Activated CD4-positive, alpha-beta T cell treated with anti-CD3 and anti-CD28 coated beads, Interleukin-2, amount 10 ng/mL, durations not matched to agents 7 days and 5 days (primary cell): ENCODE measurements around the gene EMILIN1. TPM values are rescaled to one million over a fixed set of nuclear protein-coding genes. Genes with fewer than 3 reads are reported as not detected.
"Not testable (repeated sequence)": the region's sequence is repeated elsewhere in the genome, so short reads cannot be mapped to it uniquely, and the experiment has no call there.

Experiments used
- CTCF ChIA-PET: fragments of 350-600 bp; sonication (Branson Sonifier 250); formaldehyde crosslinking; loops from one replicate; lab custom pipeline; 2021; ENCODE audit warnings: antibody characterized with exemption; lab: Charles Lee
- POLR2A ChIA-PET: fragments of 350-600 bp; sonication (Branson Sonifier 250); formaldehyde crosslinking; loops from one replicate; lab custom pipeline; 2021; ENCODE audit warnings: antibody characterized with exemption; lab: Charles Lee
- DNase-seq: peaks from one replicate; pipeline ENCODE4 v3.0.0-alpha.2; 2020
- H3K27ac Mint-ChIP-seq: one replicate; pipeline ENCODE4 v1.8.0; 2021; ENCODE audit warnings: mild to moderate bottlenecking, moderate library complexity, mixed read lengths
- H3K27me3 Mint-ChIP-seq: one replicate; pipeline ENCODE4 v1.8.0; 2021; ENCODE audit warnings: mixed read lengths
- H3K36me3 Mint-ChIP-seq: one replicate; pipeline ENCODE4 v1.8.0; 2021; ENCODE audit warnings: low read depth, mixed read lengths
- H3K4me1 Mint-ChIP-seq: one replicate; pipeline ENCODE4 v1.8.0; 2021; ENCODE audit warnings: mixed read lengths
- H3K4me3 Mint-ChIP-seq: one replicate; pipeline ENCODE4 v1.8.0; 2021; ENCODE audit warnings: mild to moderate bottlenecking, moderate library complexity, mixed read lengths
- H3K9me3 Mint-ChIP-seq: one replicate; pipeline ENCODE4 v1.8.0; 2021; ENCODE audit warnings: mixed read lengths
- total RNA-seq, 2 experiments: library from RNA; stranded (reverse); gene quantifications; one replicate each; pipeline ENCODE4 v1.2.3, GENCODE V29; 2021

EMILIN1 gene
- total RNA-seq, 2 experiments from 2014 or later, result 0.56 to 0.64 TPM

GRCh38 chr2:27073782-27074181 lies 4.6 kb upstream of the EMILIN1 start:
- H3K27me3 Mint-ChIP-seq, result peaks cover 2% of the 10 kb centered on the region
- CTCF ChIA-PET, result interaction anchor here (1.1 to 8.7 kb wide), 6 partner anchors 8 to 283 kb away, joined by 3 to 44 read pairs (median 8); partner anchors contain the start of genes AGBL5, GTF3C2 and KHK
- no peaks in the 10 kb centered on the region for H3K9me3 Mint-ChIP-seq
- no peak overlapping the region for H3K4me3 Mint-ChIP-seq
- peaks cover 72% of the 10 kb centered on the region for H3K4me1 Mint-ChIP-seq
- H3K36me3 Mint-ChIP-seq, result peaks cover 24% of the 10 kb centered on the region
- POLR2A ChIA-PET, result interaction anchor here (0.6 kb wide), 1 partner anchor 23 kb away, joined by 3 read pairs; no protein-coding TSS in a partner anchor
- DNase-seq, result no peak
- peak overlapping the region; percentile 68 for H3K27ac Mint-ChIP-seq

GRCh38 chr2:27074738-27075565 lies 3.5 kb upstream of the EMILIN1 start:
- peak overlapping the region; percentile 31 for H3K4me3 Mint-ChIP-seq

GRCh38 chr2:27075566-27075871 lies 2.9 kb upstream of the EMILIN1 start:
- H3K9me3 Mint-ChIP-seq, POLR2A ChIA-PET, DNase-seq, H3K36me3 Mint-ChIP-seq, H3K27me3 Mint-ChIP-seq: not testable (repeated sequence)
- Mint-ChIP-seq H3K4me1 (peaks cover 62% of the 10 kb centered on the region), H3K27ac (peak overlapping the region; percentile 93), H3K4me3 (peak overlapping the region; percentile 31)
- CTCF ChIA-PET, result interaction anchor here (0.6 to 3.2 kb wide), 3 partner anchors 22 to 315 kb away, joined by 3 to 11 read pairs (median 4); no protein-coding TSS in a partner anchor

More at GRCh38 chr2:27074738-27075565, 3.5 kb upstream of the EMILIN1 start:
- Mint-ChIP-seq H3K27me3 (peaks cover 2% of the 10 kb centered on the region), H3K9me3 (no peaks in the 10 kb centered on the region), H3K36me3 (peaks cover 12% of the 10 kb centered on the region), H3K27ac (peak overlapping the region; percentile 93), H3K4me1 (peaks cover 62% of the 10 kb centered on the region)
- peak; percentile 59 for DNase-seq
- ChIA-PET CTCF (interaction anchor here (0.5 to 8.7 kb wide), 7 partner anchors 7 to 595 kb away, joined by 3 to 44 read pairs (median 4); partner anchors contain the start of gene KHK), POLR2A (interaction anchor here (0.6 kb wide), 1 partner anchor 24 kb away, joined by 3 read pairs; no protein-coding TSS in a partner anchor)

- Mint-ChIP-seq H3K9me3 (no peaks in the 10 kb centered on the region), H3K27ac (peak overlapping the region; percentile 10), H3K4me3 (no peak overlapping the region), H3K4me1 (peaks cover 61% of the 10 kb centered on the region), H3K27me3 (peaks cover 2% of the 10 kb centered on the region), H3K36me3 (peaks cover 3% of the 10 kb centered on the region)
- CTCF ChIA-PET, result interaction anchor here (1.5 kb wide), 1 partner anchor 195 kb away, joined by 3 read pairs; no protein-coding TSS in a partner anchor
- no peak for DNase-seq
- POLR2A ChIA-PET, result no interaction called here
Observed at GRCh38 chr2:27076323-27076722, 2.1 kb upstream of the EMILIN1 start.

- peaks cover 2% of the 10 kb centered on the region for H3K27me3 Mint-ChIP-seq
- H3K27ac Mint-ChIP-seq, result no peak overlapping the region
- H3K36me3 Mint-ChIP-seq, result peaks cover 3% of the 10 kb centered on the region
- ChIA-PET CTCF (interaction anchor here (0.6 to 1.5 kb wide), 2 partner anchors 21 to 194 kb away, joined by 3 read pairs; no protein-coding TSS in a partner anchor), POLR2A (no interaction called here)
- H3K4me3 Mint-ChIP-seq, result no peak overlapping the region
- no peak for DNase-seq
- no peaks in the 10 kb centered on the region for H3K9me3 Mint-ChIP-seq
- peaks cover 64% of the 10 kb centered on the region for H3K4me1 Mint-ChIP-seq
Observed at GRCh38 chr2:27077231-27077630, 1.2 kb upstream of the EMILIN1 start.

GRCh38 chr2:27079233-27080139 lies 1.1 kb downstream of the EMILIN1 start:
- ChIA-PET CTCF (interaction anchor here (2.4 to 4.3 kb wide), 2 partner anchors 9 to 24 kb away, joined by 15 to 44 read pairs; partner anchors contain the start of gene OST4), POLR2A (no interaction called here)
- H3K27ac Mint-ChIP-seq, result no peak overlapping the region

GRCh38 chr2:27080140-27080469 lies 1.7 kb downstream of the EMILIN1 start:
- H3K4me3 Mint-ChIP-seq, result no peak overlapping the region
- POLR2A ChIA-PET, result no interaction called here

More at GRCh38 chr2:27079233-27080139, 1.1 kb downstream of the EMILIN1 start:
- H3K4me1 Mint-ChIP-seq, result peaks cover 55% of the 10 kb centered on the region
- no peaks in the 10 kb centered on the region for H3K36me3 Mint-ChIP-seq
- H3K27me3 Mint-ChIP-seq, result peaks cover 2% of the 10 kb centered on the region
- no peaks in the 10 kb centered on the region for H3K9me3 Mint-ChIP-seq
- H3K4me3 Mint-ChIP-seq, result no peak overlapping the region
- DNase-seq, result no peak

GRCh38 chr2:27080603-27080936 lies 2.2 kb downstream of the EMILIN1 start:
- DNase-seq, result no peak
- no peaks in the 10 kb centered on the region for H3K36me3 Mint-ChIP-seq
- peak overlapping the region; percentile 98 for H3K27ac Mint-ChIP-seq
- CTCF ChIA-PET, result interaction anchor here (0.9 to 4.3 kb wide), 9 partner anchors 10 to 223 kb away, joined by 3 to 44 read pairs (median 6); partner anchors contain the start of genes AGBL5 and OST4
- H3K9me3 Mint-ChIP-seq, result no peaks in the 10 kb centered on the region
- POLR2A ChIA-PET, result interaction anchor here (0.8 to 1.0 kb wide), 2 partner anchors 9 to 30 kb away, joined by 4 to 9 read pairs; partner anchors contain the start of gene OST4
- H3K4me3 Mint-ChIP-seq, result peak overlapping the region; percentile 49
- H3K27me3 Mint-ChIP-seq, result peaks cover 2% of the 10 kb centered on the region
- peaks cover 54% of the 10 kb centered on the region for H3K4me1 Mint-ChIP-seq

More at GRCh38 chr2:27080140-27080469, 1.7 kb downstream of the EMILIN1 start:
- Mint-ChIP-seq H3K4me1 (peaks cover 54% of the 10 kb centered on the region), H3K9me3 (no peaks in the 10 kb centered on the region), H3K36me3 (no peaks in the 10 kb centered on the region), H3K27ac (no peak overlapping the region), H3K27me3 (peaks cover 2% of the 10 kb centered on the region)
- CTCF ChIA-PET, result interaction anchor here (1.5 to 4.3 kb wide), 5 partner anchors 10 to 223 kb away, joined by 6 to 44 read pairs (median 14); partner anchors contain the start of genes AGBL5 and OST4
- no peak for DNase-seq

- H3K4me1 Mint-ChIP-seq, result peaks cover 46% of the 10 kb centered on the region
- H3K27me3 Mint-ChIP-seq, result peaks cover 2% of the 10 kb centered on the region
- ChIA-PET CTCF (interaction anchor here (0.6 to 4.6 kb wide), 9 partner anchors 12 to 313 kb away, joined by 3 to 44 read pairs (median 6); partner anchors contain the start of genes AGBL5 and OST4), POLR2A (no interaction called here)
- H3K4me3 Mint-ChIP-seq, result no peak overlapping the region
- no peaks in the 10 kb centered on the region for H3K9me3 Mint-ChIP-seq
- no peaks in the 10 kb centered on the region for H3K36me3 Mint-ChIP-seq
- peak overlapping the region; percentile 98 for H3K27ac Mint-ChIP-seq
- DNase-seq, result no peak
Observed at GRCh38 chr2:27081984-27082772, 3.8 kb downstream of the EMILIN1 start.

- no peaks in the 10 kb centered on the region for H3K36me3 Mint-ChIP-seq
- H3K4me1 Mint-ChIP-seq, result peaks cover 48% of the 10 kb centered on the region
- no peak for DNase-seq
- H3K27ac Mint-ChIP-seq, result peak overlapping the region; percentile 54
- POLR2A ChIA-PET, result no interaction called here
- H3K9me3 Mint-ChIP-seq, result no peaks in the 10 kb centered on the region
- H3K27me3 Mint-ChIP-seq, result peaks cover 1% of the 10 kb centered on the region
- CTCF ChIA-PET, result interaction anchor here (0.6 to 4.6 kb wide), 6 partner anchors 12 to 313 kb away, joined by 3 to 44 read pairs (median 4); partner anchors contain the start of genes AGBL5 and OST4
- no peak overlapping the region for H3K4me3 Mint-ChIP-seq
Observed at GRCh38 chr2:27082773-27083409, 4.5 kb downstream of the EMILIN1 start.
